HepG2 (cell line): Measurements from ENCODE around the gene CCBE1. TPM values are rescaled to one million over a fixed set of nuclear protein-coding genes. Genes with fewer than 3 reads are reported as not detected.

ENCODE experiments used
- ATAC-seq: fragments of 200-7000 bp; cut with Tn5 transposase; 3 replicates; pipeline ENCODE4 v1.9.1; 2020; ENCODE audit warnings: mild to moderate bottlenecking, moderate library complexity
- BruUV-seq: library from RNA; stranded (reverse); fragments of 400-500 nt; replicated peaks from 2 replicates; lab custom pipeline; 2021; lab: Mats Ljungman, UMichigan
- CTCF ChIA-PET: fragments of 300-600 bp; formaldehyde crosslinking; extraction: SDS; loops from one replicate; lab custom pipeline; 2021; ENCODE audit warnings: low total read pairs, inconsistent platforms, low intra/inter-chr PET ratio; lab: Yijun Ruan, JAX
- POLR2A ChIA-PET: fragments of 350-600 bp; sonication (Branson Sonifier 250); formaldehyde crosslinking; loops from one replicate; lab custom pipeline; 2020; ENCODE audit warnings: antibody characterized with exemption, inconsistent platforms; lab: Yijun Ruan, JAX
- DNase-seq: peaks from one replicate; pipeline ENCODE4 v3.0.0-alpha.2; 2015; ENCODE audit warnings: low spot score
- FAIRE-seq: peaks from 3 replicates; lab custom pipeline; 2011; peaks lifted over from hg19 to GRCh38; lab: Jason Lieb, UNC
- H2AFZ ChIP-seq: one replicate; pipeline ENCODE4 v1.6.1; 2011; ENCODE audit warnings: low read length, inconsistent platforms
- H3K27ac ChIP-seq: fragments of 300-600 bp; 3 replicates; pipeline ENCODE4 v1.8.0; 2011; ENCODE audit warnings: mixed run types, mild to moderate bottlenecking, mixed read lengths, low read length, inconsistent platforms; ENCODE audit not compliant: insufficient read depth; ENCODE audit errors: extremely low read length
- H3K27me3 ChIP-seq, 2 experiments: fragments of 200-600 bp in 1 of 2; 2 replicates in 1 of 2; 3 replicates in 1 of 2; pipeline versions ENCODE4 v1.6.0 to v1.8.0; 2011; ENCODE audit warnings: low read length in 2 of 2, mild to moderate bottlenecking in 2 of 2, moderate library complexity in 2 of 2, inconsistent platforms in 1 of 2; ENCODE audit not compliant: insufficient read depth in 2 of 2, control insufficient read depth in 1 of 2
- H3K36me3 ChIP-seq, 2 experiments: fragments of 200-600 bp in 1 of 2; replicated peaks in 1 of 2; 2 replicates in 1 of 2; 3 replicates in 1 of 2; pipeline versions ENCODE4 v1.5.1 to v1.8.0; 2011; ENCODE audit warnings: low read length in 2 of 2, inconsistent platforms in 1 of 2; ENCODE audit not compliant: insufficient read depth in 2 of 2, control insufficient read depth in 1 of 2
- H3K4me1 ChIP-seq: 2 replicates; pipeline ENCODE4 v1.5.1; 2012; ENCODE audit warnings: low read length, inconsistent platforms; ENCODE audit not compliant: insufficient read depth
- H3K4me2 ChIP-seq: 2 replicates; pipeline ENCODE4 v1.6.0; 2011; ENCODE audit warnings: low read depth, low read length, inconsistent platforms
- H3K4me3 ChIP-seq, 3 experiments: fragments of 200-600 bp in 1 of 3; sonication (generic), shearing (Covaris generic) in 1 of 3; replicated peaks in 1 of 3; 2 replicates each; pipeline ENCODE4 v1.5.1; 2011 to 2016; ENCODE audit warnings: low read length in 3 of 3, inconsistent platforms in 2 of 3, low read depth in 2 of 3, mild to moderate bottlenecking in 2 of 3, control low read depth in 1 of 3, mixed read lengths in 1 of 3; ENCODE audit not compliant: insufficient read depth in 1 of 3
- H3K79me2 ChIP-seq: one replicate; pipeline ENCODE4 v1.6.1; 2011; ENCODE audit warnings: low read length, inconsistent platforms; ENCODE audit not compliant: insufficient read depth
- H3K9ac ChIP-seq: 2 replicates; pipeline ENCODE4 v1.6.0; 2011; ENCODE audit warnings: mild to moderate bottlenecking, low read depth, low read length, inconsistent platforms; ENCODE audit not compliant: insufficient read depth
- H3K9me3 ChIP-seq: 2 replicates; pipeline ENCODE4 v1.5.1; 2012; ENCODE audit warnings: mild to moderate bottlenecking, low read length
- H4K20me1 ChIP-seq: 2 replicates; pipeline ENCODE4 v1.6.0; 2011; ENCODE audit warnings: inconsistent platforms, mild to moderate bottlenecking, low read length, moderate library complexity; ENCODE audit not compliant: insufficient read depth
- CHD2 ChIP-seq: IDR thresholded peaks from 2 replicates; pipeline ENCODE4 v1.6.1; 2011; ENCODE audit warnings: low read depth, low read length, improper control_type of control experiment
- DNMT3B ChIP-seq: conservative IDR thresholded peaks from 2 replicates; pipeline ENCODE4 v1.6.1; 2016; ENCODE audit warnings: missing biosample characterization, control low read depth
- MLX ChIP-seq: IDR thresholded peaks from 2 replicates; pipeline ENCODE4 v1.6.1; 2016
- MXD4 ChIP-seq: IDR thresholded peaks from 2 replicates; pipeline ENCODE4 v1.6.1; 2016; ENCODE audit warnings: mild to moderate bottlenecking, missing biosample characterization, missing genetic modification reagents
- NCOR1 ChIP-seq: fragments of 200-600 bp; sonication (generic); IDR thresholded peaks from 2 replicates; pipeline ENCODE4 v1.7.0; 2017; ENCODE audit warnings: antibody characterized with exemption, low read length, borderline replicate concordance
- NONO ChIP-seq, 2 experiments: fragments of 450-650 bp in 1 of 2; sonication (generic) in 1 of 2; formaldehyde crosslinking in 1 of 2; IDR thresholded peaks in 1 of 2; conservative IDR thresholded peaks in 1 of 2; 2 replicates each; pipeline versions ENCODE4 v1.6.1 to v1.8.0; 2017 to 2022; ENCODE audit warnings: mild to moderate bottlenecking in 1 of 2, missing genetic modification reagents in 1 of 2, moderate library complexity in 1 of 2
- PRPF4 ChIP-seq: fragments of 200-400 bp; formaldehyde crosslinking; IDR thresholded peaks from 2 replicates; pipeline ENCODE4 v1.6.1; 2016; ENCODE audit warnings: low read length, low read depth; ENCODE audit not compliant: poor library complexity, severe bottlenecking
- REL ChIP-seq: sonication (generic); formaldehyde crosslinking; conservative IDR thresholded peaks from 2 replicates; pipeline ENCODE4 v1.8.0; 2022; ENCODE audit warnings: mild to moderate bottlenecking, missing genetic modification reagents, moderate library complexity
- ZNF24 ChIP-seq: fragments of 450-650 bp; IDR thresholded peaks from 2 replicates; pipeline ENCODE4 v1.6.1; 2017; ENCODE audit warnings: antibody characterized with exemption, mild to moderate bottlenecking
- ZNF407 ChIP-seq: sonication (generic); formaldehyde crosslinking; IDR thresholded peaks from one replicate; pipeline ENCODE4 v1.5.1; 2020; ENCODE audit warnings: mild to moderate bottlenecking, missing genetic modification reagents; ENCODE audit errors: not compliant biosample characterization
- ZSCAN29 ChIP-seq: sonication (generic); formaldehyde crosslinking; conservative IDR thresholded peaks from 2 replicates; pipeline ENCODE4 v1.4.0; 2020; ENCODE audit warnings: mild to moderate bottlenecking, missing genetic modification reagents
- WGBS: methylation state at CpG from one replicate; pipeline ENCODE4 v1.1.6; 2017; ENCODE audit warnings: low lambda C conversion rate; 5-methylcytosine and 5-hydroxymethylcytosine counted together
- in situ Hi-C: cut with HindIII; loops from 2 replicates; pipeline ENCODE4 v1.10.0; 2017; ENCODE audit warnings: low pct_unique_long_range_greater_than_20kb; ENCODE audit not compliant: extremely low pct_ligation_motif_present
- intact Hi-C: fragments of 100-400 bp; cut with micrococcal nuclease; formaldehyde crosslinking; loops from one replicate; pipeline ENCODE4 v1.10.0; 2022; ENCODE audit not compliant: unreplicated experiment
- polyA plus RNA-seq, 8 experiments: library from polyadenylated mRNA; depleted of rRNA in 3 of 8; stranded (reverse) in 7 of 8; unstranded in 1 of 8; fragments of >200 nt; fragmentation: Illumina TruSeq in 4 of 8; extraction: Trizol in 4 of 8; gene quantifications; 2 replicates each; pipeline versions ENCODE4 v1.2.1 to v1.2.3, GENCODE V29; 2011 to 2016; ENCODE audit warnings: low read depth in 4 of 8, missing spikeins in 1 of 8, mixed read lengths in 1 of 8; ENCODE audit not compliant: insufficient read depth in 1 of 8
- total RNA-seq, 5 experiments: library from RNA; depleted of rRNA; stranded (reverse); fragments of >200 nt; fragmentation: Illumina TruSeq; extraction: Trizol; gene quantifications; 2 replicates each; pipeline ENCODE4 v1.2.3, GENCODE V29; 2016; ENCODE audit warnings: low read depth in 1 of 5
- TF ChIP-seq, protein P1 (sequence below): IDR thresholded peaks from 2 replicates; pipeline ENCODE4 v1.6.1; 2016; ENCODE audit warnings: missing biosample characterization, missing genetic modification reagents, low read depth
- TF ChIP-seq, protein P2 (sequence below): sonication (generic); formaldehyde crosslinking; IDR thresholded peaks from 2 replicates; pipeline ENCODE4 v1.8.0; 2022; ENCODE audit warnings: mild to moderate bottlenecking, missing genetic modification reagents; ENCODE audit not compliant: insufficient replicate concordance

CCBE1 gene
- total and polyA plus RNA-seq, 2 of the 13 experiments (the other 11 are each of a cell fraction or from before 2014, with no cell fraction given): not detected

DNA sequence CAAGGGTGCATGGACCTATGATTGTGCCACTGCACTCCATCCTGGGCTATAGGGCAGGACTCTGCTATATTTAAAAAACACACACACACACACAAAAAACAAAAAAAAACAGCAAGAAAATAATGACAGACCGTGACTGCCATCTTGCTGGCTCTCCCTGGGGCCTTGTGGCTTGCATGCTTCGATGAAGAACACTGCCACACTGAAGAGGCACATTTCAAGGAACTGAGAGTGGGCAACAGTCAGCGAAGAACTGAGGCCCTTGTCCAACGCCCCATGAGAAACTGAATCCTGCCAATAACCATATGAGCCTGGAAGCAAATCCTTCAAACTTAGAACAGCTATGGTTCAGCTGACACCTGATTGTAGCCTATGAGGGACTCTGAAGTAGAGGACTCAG lies 158.1 kb downstream of the CCBE1 start:
- Histone ChIP-seq H3K36me3 (no peaks in the 10 kb centered on the region), H3K4me3 (no peak overlapping the region), H3K4me1 (no peaks in the 10 kb centered on the region), H3K9me3 (no peaks in the 10 kb centered on the region), H3K79me2 (no peaks in the 10 kb centered on the region), H3K9ac (no peak overlapping the region), H3K27me3 (peaks cover 0 to 3% of the 10 kb centered on the region in 2 experiments; a peak in 1 of 5 replicates), H4K20me1 (no peaks in the 10 kb centered on the region), H3K27ac (no peak overlapping the region), H2AFZ (no peak overlapping the region), H3K4me2 (no peak overlapping the region)
- ATAC-seq: no peak
- BruUV-seq: no TSS peak
- ChIA-PET POLR2A (no interaction called here), CTCF (no interaction called here)
- intact Hi-C loops (no loop called here), in situ Hi-C loops (no loop called here)
- WGBS: 0% methylated on average over 4 of the region's 4 CpGs
- FAIRE-seq: no peak
- no peak for DNase-seq
- TF ChIP-seq CHD2 (no peak), DNMT3B (CRISPR knock-in tag) (no peak), MLX (no peak), REL (CRISPR knock-in tag) (no peak), MXD4 (CRISPR knock-in tag) (no peak), NCOR1 (no peak), ZSCAN29 (CRISPR knock-in tag) (no peak), ZNF24 (no peak), PRPF4 (no peak), NONO (IDR thresholded peaks at IDR 0.05) (no peak), NONO (CRISPR knock-in tag; conservative IDR thresholded peaks at IDR 0.05) (no peak), ZNF407 (CRISPR knock-in tag) (no peak)
- TF ChIP-seq, protein P1, sequence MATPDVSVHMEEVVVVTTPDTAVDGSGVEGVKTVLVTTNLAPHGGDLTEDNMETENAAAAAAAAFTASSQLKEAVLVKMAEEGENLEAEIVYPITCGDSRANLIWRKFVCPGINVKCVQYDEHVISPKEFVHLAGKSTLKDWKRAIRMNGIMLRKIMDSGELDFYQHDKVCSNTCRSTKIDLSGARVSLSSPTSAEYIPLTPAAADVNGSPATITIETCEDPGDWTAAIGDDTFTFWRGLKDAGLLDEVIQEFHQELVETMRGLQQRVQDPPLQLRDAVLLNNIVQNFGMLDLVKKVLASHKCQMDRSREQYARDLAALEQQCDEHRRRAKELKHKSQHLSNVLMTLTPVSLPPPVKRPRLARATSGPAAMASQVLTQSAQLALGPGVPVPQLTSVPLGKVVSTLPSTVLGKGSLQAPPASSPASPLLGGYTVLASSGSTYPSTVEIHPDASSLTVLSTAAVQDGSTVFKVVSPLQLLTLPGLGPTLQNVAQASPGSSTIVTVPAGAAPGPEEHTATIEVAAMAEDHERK (CRISPR knock-in tag): no peak
- TF ChIP-seq, protein P2, sequence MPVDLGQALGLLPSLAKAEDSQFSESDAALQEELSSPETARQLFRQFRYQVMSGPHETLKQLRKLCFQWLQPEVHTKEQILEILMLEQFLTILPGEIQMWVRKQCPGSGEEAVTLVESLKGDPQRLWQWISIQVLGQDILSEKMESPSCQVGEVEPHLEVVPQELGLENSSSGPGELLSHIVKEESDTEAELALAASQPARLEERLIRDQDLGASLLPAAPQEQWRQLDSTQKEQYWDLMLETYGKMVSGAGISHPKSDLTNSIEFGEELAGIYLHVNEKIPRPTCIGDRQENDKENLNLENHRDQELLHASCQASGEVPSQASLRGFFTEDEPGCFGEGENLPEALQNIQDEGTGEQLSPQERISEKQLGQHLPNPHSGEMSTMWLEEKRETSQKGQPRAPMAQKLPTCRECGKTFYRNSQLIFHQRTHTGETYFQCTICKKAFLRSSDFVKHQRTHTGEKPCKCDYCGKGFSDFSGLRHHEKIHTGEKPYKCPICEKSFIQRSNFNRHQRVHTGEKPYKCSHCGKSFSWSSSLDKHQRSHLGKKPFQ (CRISPR knock-in tag): no peak
